Endothelial cell (in vitro differentiated cells): ENCODE results near the gene NDE1. TPM values are rescaled to one million over a fixed set of nuclear protein-coding genes. Genes with fewer than 3 reads are reported as not detected.

Experiments used
- DNase-seq: peaks from one replicate; pipeline ENCODE4 v3.0.0; 2021; ENCODE audit warnings: low spot score
- H3K27ac Mint-ChIP-seq: one replicate; pipeline ENCODE4 v1.8.0; 2021; ENCODE audit warnings: mixed read lengths, inconsistent platforms; ENCODE audit not compliant: unreplicated experiment
- H3K27me3 Mint-ChIP-seq: one replicate; pipeline ENCODE4 v1.8.0; 2021; ENCODE audit warnings: mild to moderate bottlenecking, moderate library complexity, mixed read lengths, inconsistent platforms; ENCODE audit not compliant: unreplicated experiment
- H3K36me3 Mint-ChIP-seq: one replicate; pipeline ENCODE4 v1.8.0; 2021; ENCODE audit warnings: mild to moderate bottlenecking, low read depth, mixed read lengths, inconsistent platforms; ENCODE audit not compliant: unreplicated experiment
- H3K4me1 Mint-ChIP-seq: one replicate; pipeline ENCODE4 v1.8.0; 2021; ENCODE audit warnings: mild to moderate bottlenecking, mixed read lengths, inconsistent platforms; ENCODE audit not compliant: unreplicated experiment
- H3K4me3 Mint-ChIP-seq: one replicate; pipeline ENCODE4 v1.8.0; 2021; ENCODE audit warnings: mild to moderate bottlenecking, mixed read lengths, inconsistent platforms; ENCODE audit not compliant: unreplicated experiment
- H3K9me3 Mint-ChIP-seq: one replicate; pipeline ENCODE4 v1.8.0; 2021; ENCODE audit warnings: mixed read lengths, inconsistent platforms; ENCODE audit not compliant: unreplicated experiment
- CTCF ChIP-seq: fragments of 200-600 bp; sonication (generic); IDR thresholded peaks from one replicate; pipeline ENCODE4 v1.5.0; 2021; ENCODE audit warnings: antibody characterized with exemption; ENCODE audit not compliant: unreplicated experiment
- total RNA-seq: library from RNA; stranded (reverse); fragmentation: NEBNext Ultra II Directional; extraction: Animal tissue kit (Norgen Biotek cat#: 25700); gene quantifications from one replicate; pipeline ENCODE4 v1.2.1, GENCODE V29; 2021; ENCODE audit not compliant: unreplicated experiment

NDE1 gene
- total RNA-seq, 1 donor from 2014 or later: 24.1 TPM

GRCh38 chr16:15737140-15737644 is 87.1 kb downstream of the NDE1 start:
- DNase-seq: no peak
- H3K4me1 Mint-ChIP-seq: peaks cover 8% of the 10 kb centered on the region
- H3K27me3 Mint-ChIP-seq: no peaks in the 10 kb centered on the region
- H3K27ac Mint-ChIP-seq: no peak overlapping the region
- peaks cover 4% of the 10 kb centered on the region for H3K9me3 Mint-ChIP-seq
- H3K36me3 Mint-ChIP-seq: peaks cover 5% of the 10 kb centered on the region
- H3K4me3 Mint-ChIP-seq: peak overlapping the region; percentile 26
- no peak for TF ChIP-seq CTCF

GRCh38 chr16:15739464-15739863 is 89.4 kb downstream of the NDE1 start:
- Mint-ChIP-seq H3K4me1 (peaks cover 8% of the 10 kb centered on the region), H3K27ac (no peak overlapping the region), H3K27me3 (no peaks in the 10 kb centered on the region), H3K36me3 (peaks cover 5% of the 10 kb centered on the region), H3K9me3 (peaks cover 4% of the 10 kb centered on the region), H3K4me3 (no peak overlapping the region)
- no peak for DNase-seq
- TF ChIP-seq CTCF: no peak

- no peak overlapping the region for H3K27ac Mint-ChIP-seq
- no peak overlapping the region for H3K4me3 Mint-ChIP-seq
- H3K36me3 Mint-ChIP-seq: peaks cover 5% of the 10 kb centered on the region
- H3K27me3 Mint-ChIP-seq: no peaks in the 10 kb centered on the region
- H3K9me3 Mint-ChIP-seq: peaks cover 4% of the 10 kb centered on the region
- DNase-seq: no peak
- TF ChIP-seq CTCF: no peak
- peaks cover 8% of the 10 kb centered on the region for H3K4me1 Mint-ChIP-seq
Measured at GRCh38 chr16:15739950-15740349, 89.9 kb downstream of the NDE1 start.

GRCh38 chr16:15741207-15741871 is 91.3 kb downstream of the NDE1 start:
- H3K27me3 Mint-ChIP-seq: no peaks in the 10 kb centered on the region
- no peak overlapping the region for H3K4me3 Mint-ChIP-seq
- no peak for DNase-seq
- H3K9me3 Mint-ChIP-seq: peaks cover 4% of the 10 kb centered on the region
- H3K27ac Mint-ChIP-seq: no peak overlapping the region
- H3K36me3 Mint-ChIP-seq: peaks cover 5% of the 10 kb centered on the region
- H3K4me1 Mint-ChIP-seq: peaks cover 8% of the 10 kb centered on the region
- no peak for TF ChIP-seq CTCF

- Mint-ChIP-seq H3K9me3 (peaks cover 4% of the 10 kb centered on the region), H3K4me3 (no peak overlapping the region)
Measured at GRCh38 chr16:15742716-15743115, 92.7 kb downstream of the NDE1 start.

More at GRCh38 chr16:15742716-15743115, 92.7 kb downstream of the NDE1 start:
- no peak for DNase-seq
- Mint-ChIP-seq H3K27me3 (peaks cover 4% of the 10 kb centered on the region), H3K36me3 (peaks cover 5% of the 10 kb centered on the region), H3K4me1 (no peaks in the 10 kb centered on the region), H3K27ac (no peak overlapping the region)
- no peak for TF ChIP-seq CTCF
